ENCODE measurements around the gene PRRG2.

Gene PRRG2

GRCh38 chr19:49640113-49640898 lies 59.2 kb downstream of the PRRG2 start, which contains the start of gene RRAS (continued):
- TF ChIP-seq, protein P1, sequence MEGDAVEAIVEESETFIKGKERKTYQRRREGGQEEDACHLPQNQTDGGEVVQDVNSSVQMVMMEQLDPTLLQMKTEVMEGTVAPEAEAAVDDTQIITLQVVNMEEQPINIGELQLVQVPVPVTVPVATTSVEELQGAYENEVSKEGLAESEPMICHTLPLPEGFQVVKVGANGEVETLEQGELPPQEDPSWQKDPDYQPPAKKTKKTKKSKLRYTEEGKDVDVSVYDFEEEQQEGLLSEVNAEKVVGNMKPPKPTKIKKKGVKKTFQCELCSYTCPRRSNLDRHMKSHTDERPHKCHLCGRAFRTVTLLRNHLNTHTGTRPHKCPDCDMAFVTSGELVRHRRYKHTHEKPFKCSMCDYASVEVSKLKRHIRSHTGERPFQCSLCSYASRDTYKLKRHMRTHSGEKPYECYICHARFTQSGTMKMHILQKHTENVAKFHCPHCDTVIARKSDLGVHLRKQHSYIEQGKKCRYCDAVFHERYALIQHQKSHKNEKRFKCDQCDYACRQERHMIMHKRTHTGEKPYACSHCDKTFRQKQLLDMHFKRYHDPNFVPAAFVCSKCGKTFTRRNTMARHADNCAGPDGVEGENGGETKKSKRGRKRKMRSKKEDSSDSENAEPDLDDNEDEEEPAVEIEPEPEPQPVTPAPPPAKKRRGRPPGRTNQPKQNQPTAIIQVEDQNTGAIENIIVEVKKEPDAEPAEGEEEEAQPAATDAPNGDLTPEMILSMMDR (tag by site-specific recombination; IDR thresholded peaks at IDR 0.05): no peak
- TF ChIP-seq ZNF629 (tag by site-specific recombination; IDR thresholded peaks at IDR 0.05): peak; percentile 93
- TF ChIP-seq ZNF514 (tag by site-specific recombination; IDR thresholded peaks at IDR 0.05): no peak
- TF ChIP-seq ZNF138 (tag by site-specific recombination; IDR thresholded peaks at IDR 0.05; ENCODE audit: borderline replicate concordance): no peak
- TF ChIP-seq YY2 (tag by site-specific recombination; IDR thresholded peaks at IDR 0.05): no peak
- TF ChIP-seq BCL11A (tag by site-specific recombination; IDR thresholded peaks at IDR 0.05; ENCODE audit: low read depth): peak; percentile 94
- peak; percentile 58 for TF ChIP-seq ZIC2 (tag by site-specific recombination; IDR thresholded peaks at IDR 0.05)
- peak; percentile 71; the same call in 1 of the 2 replicates for TF ChIP-seq OVOL3 (tag by site-specific recombination; IDR thresholded peaks at IDR 0.05)
- peak; percentile 81 for TF ChIP-seq SP2 (tag by site-specific recombination; IDR thresholded peaks at IDR 0.05)
- peak; percentile 70 for TF ChIP-seq GLIS2 (tag by site-specific recombination; IDR thresholded peaks at IDR 0.05)
- peak; percentile 82 for TF ChIP-seq ZNF580 (tag by site-specific recombination; IDR thresholded peaks at IDR 0.05)
- no peak for TF ChIP-seq ZNF157 (tag by site-specific recombination; IDR thresholded peaks at IDR 0.05)
- TF ChIP-seq ZNF311 (tag by site-specific recombination; IDR thresholded peaks at IDR 0.05; ENCODE audit: borderline replicate concordance): no peak
- no peak for TF ChIP-seq ZFP41 (tag by site-specific recombination; IDR thresholded peaks at IDR 0.05; ENCODE audit: borderline replicate concordance)
- TF ChIP-seq ZNF121 (tag by site-specific recombination; IDR thresholded peaks at IDR 0.05): no peak
- TF ChIP-seq MZF1 (tag by site-specific recombination; IDR thresholded peaks at IDR 0.05; ENCODE audit: borderline replicate concordance): no peak
- no peak for TF ChIP-seq ZNF521 (tag by site-specific recombination; IDR thresholded peaks at IDR 0.05)
- no peak for TF ChIP-seq ZNF654 (tag by site-specific recombination; IDR thresholded peaks at IDR 0.05; ENCODE audit: low read depth)
- TF ChIP-seq, protein P2, sequence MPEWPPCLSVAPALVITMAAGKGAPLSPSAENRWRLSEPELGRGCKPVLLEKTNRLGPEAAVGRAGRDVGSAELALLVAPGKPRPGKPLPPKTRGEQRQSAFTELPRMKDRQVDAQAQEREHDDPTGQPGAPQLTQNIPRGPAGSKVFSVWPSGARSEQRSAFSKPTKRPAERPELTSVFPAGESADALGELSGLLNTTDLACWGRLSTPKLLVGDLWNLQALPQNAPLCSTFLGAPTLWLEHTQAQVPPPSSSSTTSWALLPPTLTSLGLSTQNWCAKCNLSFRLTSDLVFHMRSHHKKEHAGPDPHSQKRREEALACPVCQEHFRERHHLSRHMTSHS (tag by site-specific recombination; IDR thresholded peaks at IDR 0.05): no peak
- TF ChIP-seq, protein P3, sequence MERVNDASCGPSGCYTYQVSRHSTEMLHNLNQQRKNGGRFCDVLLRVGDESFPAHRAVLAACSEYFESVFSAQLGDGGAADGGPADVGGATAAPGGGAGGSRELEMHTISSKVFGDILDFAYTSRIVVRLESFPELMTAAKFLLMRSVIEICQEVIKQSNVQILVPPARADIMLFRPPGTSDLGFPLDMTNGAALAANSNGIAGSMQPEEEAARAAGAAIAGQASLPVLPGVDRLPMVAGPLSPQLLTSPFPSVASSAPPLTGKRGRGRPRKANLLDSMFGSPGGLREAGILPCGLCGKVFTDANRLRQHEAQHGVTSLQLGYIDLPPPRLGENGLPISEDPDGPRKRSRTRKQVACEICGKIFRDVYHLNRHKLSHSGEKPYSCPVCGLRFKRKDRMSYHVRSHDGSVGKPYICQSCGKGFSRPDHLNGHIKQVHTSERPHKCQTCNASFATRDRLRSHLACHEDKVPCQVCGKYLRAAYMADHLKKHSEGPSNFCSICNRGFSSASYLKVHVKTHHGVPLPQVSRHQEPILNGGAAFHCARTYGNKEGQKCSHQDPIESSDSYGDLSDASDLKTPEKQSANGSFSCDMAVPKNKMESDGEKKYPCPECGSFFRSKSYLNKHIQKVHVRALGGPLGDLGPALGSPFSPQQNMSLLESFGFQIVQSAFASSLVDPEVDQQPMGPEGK (tag by site-specific recombination; IDR thresholded peaks at IDR 0.05): peak; percentile 100
- TF ChIP-seq GFI1B (tag by site-specific recombination; IDR thresholded peaks at IDR 0.05): no peak
- TF ChIP-seq ZNF214 (tag by site-specific recombination; IDR thresholded peaks at IDR 0.05; ENCODE audit: borderline replicate concordance): no peak
- no peak for TF ChIP-seq ZNF184 (tag by site-specific recombination; IDR thresholded peaks at IDR 0.05)
- TF ChIP-seq TSHZ1 (tag by site-specific recombination; IDR thresholded peaks at IDR 0.05; ENCODE audit: borderline replicate concordance): peak; percentile 52; the same call in 1 of the 2 replicates
- TF ChIP-seq ZNF76 (tag by site-specific recombination; IDR thresholded peaks at IDR 0.05; ENCODE audit: borderline replicate concordance, low read depth): peak; percentile 87
- no peak for TF ChIP-seq ZNF416 (tag by site-specific recombination; IDR thresholded peaks at IDR 0.05)
- peak; percentile 94 for TF ChIP-seq ZNF398 (tag by site-specific recombination; IDR thresholded peaks at IDR 0.05)
- TF ChIP-seq KLF7 (tag by site-specific recombination; IDR thresholded peaks at IDR 0.05; ENCODE audit: borderline replicate concordance): peak; percentile 76; the same call in 1 of the 2 replicates

Data from HEK293 (cell line).